HG03039 (cell line): ENCODE measurements around the gene CLEC7A.

Source experiments
- ATAC-seq: cut with Tn5 transposase; IDR thresholded peaks from one replicate; pipeline ENCODE4 v1.9.1; 2021; ENCODE audit warnings: mild to moderate bottlenecking, moderate library complexity; ENCODE audit not compliant: unreplicated experiment

Gene CLEC7A

DNA sequence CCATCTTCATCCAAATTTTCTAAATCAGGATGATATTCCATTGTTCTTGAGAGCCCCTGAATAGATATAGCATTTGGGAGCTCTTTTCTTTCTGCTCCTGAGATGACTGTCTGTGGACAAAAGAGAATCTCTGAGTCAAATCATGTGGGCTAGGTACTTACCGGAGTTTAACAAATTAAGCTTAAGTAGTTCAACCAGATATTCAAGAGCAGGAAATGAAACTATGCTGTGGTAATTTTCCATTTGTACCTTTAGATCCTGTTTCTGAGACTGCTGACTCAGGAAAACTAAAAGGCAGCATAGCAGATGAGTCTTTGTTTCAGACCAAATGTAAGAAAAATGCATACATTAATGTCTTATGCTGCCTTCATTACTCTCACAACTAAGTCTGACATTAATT, at the start of gene CLEC7A:
Gene CLEC7A (minus strand): TSS at position 158 of the 400 bp plus-strand sequence. CDS start 117 bp downstream, at position 41.
- ATAC-seq, result peak; percentile 87

DNA sequence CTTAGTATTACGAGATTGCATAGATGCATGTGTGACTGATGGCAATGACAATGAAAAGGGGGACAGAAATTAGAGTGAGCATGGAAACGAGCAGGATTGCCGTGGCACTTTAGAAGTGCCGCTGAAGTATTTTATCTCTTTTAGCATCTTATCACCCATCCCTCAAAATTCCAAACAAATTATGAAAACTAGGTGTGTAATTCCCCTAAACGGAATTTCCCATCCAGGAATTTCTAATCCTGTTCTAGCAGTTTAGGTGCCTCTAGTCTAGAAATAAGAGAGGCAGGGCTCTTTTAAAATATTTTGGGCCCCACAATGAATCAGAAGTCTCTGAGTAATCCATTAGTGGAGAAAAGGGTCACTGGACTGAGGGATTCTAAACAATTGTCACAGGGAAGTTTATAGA, 49.8 kb upstream of the CLEC7A start:
- ATAC-seq, result no peak

DNA sequence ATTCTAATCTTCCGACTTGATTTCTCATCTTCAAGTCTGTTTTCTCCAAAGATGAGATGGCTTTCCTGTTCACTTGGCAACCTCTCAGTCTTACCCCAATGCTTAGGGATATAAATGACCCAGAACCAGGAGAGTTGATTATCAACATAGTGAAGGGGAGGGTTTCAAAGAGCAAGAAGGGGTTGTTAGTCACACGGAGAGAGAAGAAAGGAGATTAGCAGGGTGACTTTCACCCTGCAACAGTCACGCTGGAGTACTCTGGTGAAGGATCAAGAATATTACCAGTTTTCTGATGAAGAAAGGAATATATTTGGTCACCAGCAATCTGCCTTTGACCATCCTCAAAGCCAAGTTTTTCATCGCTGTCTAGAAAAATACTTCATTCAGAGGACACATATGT, 48.8 kb upstream of the CLEC7A start, which contains the start of gene TMEM52B:
Gene TMEM52B (plus strand): TSS at position 212 of the 400 bp plus-strand sequence. CDS start 543 bp downstream, outside the sequence.
- ATAC-seq, result no peak

DNA sequence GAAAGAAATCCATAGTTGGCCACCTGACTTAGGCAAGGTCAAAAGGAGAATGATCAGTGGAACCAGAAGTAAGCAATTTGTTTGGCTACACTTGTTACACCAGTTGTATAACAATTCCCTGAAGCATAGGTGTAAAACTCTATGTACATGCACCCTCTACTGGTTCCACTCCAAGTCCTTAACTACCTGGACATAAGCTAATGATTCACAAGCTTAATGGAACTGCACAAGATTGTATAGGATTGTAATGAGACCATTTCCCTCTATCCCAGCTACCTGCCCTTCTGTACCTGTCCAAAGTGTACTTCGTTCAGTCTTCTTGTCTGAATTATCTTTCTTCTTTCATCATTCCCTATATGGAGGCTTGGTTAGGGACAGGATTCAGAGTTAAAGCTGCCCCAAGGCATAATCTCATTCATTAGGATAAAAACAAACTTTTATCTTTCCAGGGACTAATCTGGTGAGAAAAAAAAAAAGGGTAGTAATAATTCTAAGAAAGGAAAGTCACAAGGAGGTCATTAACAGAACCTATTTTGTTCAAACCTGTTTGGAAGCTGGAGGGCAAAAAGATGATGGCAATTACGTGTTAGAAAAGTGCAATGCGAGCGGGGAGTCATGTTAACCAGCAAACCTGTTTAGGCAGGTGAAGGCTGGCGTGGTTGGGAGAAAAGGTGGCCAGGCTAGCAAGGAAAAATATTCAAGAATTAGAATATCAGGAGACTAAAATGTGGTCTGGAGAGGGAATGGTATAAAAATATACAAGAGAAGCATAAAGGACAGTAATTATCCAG, 46.0 kb upstream of the CLEC7A start:
- no peak for ATAC-seq

DNA sequence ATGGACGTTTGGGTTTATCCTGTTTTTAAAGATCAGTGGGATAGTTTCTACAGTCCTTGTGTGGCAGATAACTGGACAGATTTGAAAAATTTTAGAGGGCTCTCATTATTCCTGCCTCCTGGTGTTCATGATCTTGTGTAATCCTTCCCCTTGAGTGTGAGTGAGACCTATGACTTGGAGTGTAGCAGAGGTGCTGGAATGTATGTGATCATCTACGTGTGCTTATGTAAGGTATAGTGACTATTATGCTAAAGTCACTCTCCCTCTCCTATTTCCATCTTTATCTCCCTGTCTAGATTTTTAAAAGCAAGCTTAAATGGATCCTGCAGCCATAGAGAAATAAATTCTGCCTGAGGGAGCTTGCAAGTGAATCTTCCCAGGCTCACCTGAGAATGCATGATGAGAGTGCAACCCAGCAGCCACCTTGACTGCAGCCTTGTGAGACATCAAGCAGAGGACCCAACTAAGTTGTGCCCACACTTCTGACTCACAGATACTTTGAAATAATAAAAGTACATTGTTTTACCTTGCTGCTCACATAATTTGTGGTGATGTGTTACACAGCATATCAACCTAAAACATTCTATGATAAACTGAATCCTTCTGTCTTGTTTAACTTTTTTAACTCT, 45.1 kb upstream of the CLEC7A start:
- no peak for ATAC-seq

DNA sequence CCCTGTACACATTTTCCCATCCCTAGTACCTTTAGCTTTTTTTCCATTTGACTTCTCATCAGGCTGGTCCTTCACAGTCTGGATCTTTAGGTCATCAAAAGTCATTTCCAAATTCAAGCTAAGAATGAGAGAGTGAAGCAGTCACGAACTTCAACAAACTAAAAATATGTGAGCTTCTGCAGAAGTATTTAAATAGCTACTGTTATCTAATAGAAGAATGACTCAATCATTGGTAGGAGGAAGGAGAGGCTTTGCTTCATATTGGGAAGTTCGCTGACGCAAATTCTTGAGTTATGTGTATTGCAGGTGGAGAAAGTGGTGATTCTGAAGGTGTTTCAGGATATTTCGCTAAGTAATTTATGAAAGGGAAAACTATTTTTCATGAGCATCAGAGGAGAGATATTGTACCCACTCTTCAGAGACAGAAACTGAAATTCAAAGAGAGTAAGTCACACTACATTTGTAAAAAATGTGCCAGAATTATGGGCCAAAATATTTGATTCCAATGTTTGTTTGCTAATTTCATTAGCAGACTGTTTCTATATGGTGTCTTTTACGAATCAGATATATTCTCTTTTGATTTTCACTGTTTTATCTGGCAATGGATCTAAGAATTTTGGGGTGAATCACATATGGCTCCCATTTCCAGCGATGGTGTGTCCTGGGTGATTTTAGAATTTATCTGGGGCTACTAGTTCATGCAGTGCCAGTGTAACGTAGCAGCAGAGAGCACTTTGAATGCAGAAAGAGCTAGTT, 42.2 kb upstream of the CLEC7A start, which contains the start of gene OLR1:
Gene OLR1 (minus strand): TSS at position 160 of the 756 bp plus-strand sequence. CDS start 55 bp downstream, at position 105.
- ATAC-seq, result no peak

DNA sequence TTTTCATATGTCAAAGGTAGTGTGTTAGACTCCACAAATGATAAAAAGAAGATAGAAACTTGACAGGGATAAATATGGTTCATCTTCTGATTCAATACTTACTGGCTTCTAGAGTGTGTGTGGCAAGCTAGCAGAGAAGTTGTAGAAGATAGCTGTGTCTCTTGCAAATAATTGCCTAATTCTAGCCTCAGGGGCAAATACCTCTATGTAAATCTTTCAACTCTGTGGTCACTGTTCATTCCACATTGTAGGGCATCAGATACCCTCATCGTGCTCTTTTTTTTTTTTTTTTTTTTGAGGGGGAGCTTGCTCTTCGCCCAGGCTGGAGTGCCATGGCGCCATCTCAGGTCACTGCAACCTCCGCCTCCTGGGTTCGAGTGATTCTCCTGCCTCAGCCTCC, 40.2 kb upstream of the CLEC7A start:
- ATAC-seq, result no peak

DNA sequence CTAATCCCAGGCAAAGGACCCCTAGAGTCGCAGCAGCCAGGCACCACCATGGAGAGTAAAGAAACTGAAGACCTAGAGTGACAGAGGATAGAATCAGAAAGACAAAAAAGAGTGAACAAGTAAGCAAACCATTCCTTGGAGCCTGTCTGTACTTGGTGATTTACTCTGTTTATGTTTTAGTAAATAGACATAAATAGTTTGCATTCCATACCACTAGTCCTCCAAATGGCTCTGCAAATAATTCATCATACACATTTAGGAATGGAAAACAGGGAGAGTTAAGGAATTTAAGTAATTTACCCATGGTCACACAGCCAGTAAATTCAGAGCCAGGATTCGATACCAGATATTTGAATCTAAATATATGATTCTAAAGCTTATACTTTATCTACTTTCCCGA, 39.1 kb upstream of the CLEC7A start:
- no peak for ATAC-seq

DNA sequence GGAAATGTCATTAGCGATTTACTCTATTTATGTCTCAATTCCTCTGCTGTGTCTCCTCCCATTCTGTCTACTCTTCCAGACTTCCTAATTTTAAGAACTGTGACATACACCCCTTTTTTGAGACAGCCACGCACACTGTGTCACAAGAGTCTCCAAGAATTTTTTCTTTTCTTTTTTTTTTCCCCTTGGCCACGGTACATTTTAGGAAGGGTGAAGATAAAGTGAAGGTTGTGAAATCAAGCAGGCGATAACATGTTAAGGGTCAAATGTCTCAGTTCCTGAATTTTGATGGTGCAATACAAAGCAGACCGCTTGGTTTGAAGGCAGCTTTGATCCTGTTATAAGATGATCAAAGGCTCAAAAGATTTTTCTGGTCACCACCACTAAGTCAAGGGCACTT, 37.6 kb upstream of the CLEC7A start:
- ATAC-seq, result no peak

DNA sequence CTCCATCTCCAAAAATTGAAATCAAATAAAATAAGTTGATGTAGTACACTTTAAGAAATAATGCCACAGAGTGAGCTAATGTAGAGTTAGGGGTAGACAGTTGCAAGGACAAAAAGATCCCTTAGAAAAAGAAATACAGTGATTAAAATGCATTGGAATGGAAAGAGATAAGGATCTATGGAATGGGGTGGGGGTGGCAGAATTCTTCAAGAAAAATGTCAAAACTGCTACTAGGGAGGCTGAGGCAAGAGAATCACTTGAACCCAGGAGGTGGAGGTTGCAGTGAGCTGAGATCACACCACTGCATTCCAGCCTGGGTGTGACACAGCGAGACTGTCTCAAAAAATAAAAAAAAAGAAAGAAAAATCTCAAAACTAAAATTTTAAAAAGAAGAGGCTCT, 35.4 kb upstream of the CLEC7A start:
- no peak for ATAC-seq

DNA sequence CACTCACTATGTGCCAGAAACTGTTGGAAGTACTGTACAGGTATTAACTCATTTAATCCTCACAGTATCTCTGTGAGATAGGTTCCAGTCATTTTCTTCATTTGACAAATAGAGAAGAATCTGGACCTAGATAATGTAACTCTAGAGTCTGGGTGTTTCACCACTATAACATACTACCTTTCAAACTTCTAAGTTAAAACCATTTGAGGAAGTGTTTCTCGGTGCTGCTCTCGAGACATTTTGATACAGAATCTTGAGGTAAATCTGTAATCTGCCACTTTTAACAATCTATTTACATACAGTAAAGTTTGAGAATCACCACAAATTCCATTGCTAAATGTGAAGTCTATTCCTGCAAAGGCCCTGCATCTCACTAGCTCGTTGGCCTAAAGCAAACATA, 33.1 kb upstream of the CLEC7A start:
- ATAC-seq, result no peak

DNA sequence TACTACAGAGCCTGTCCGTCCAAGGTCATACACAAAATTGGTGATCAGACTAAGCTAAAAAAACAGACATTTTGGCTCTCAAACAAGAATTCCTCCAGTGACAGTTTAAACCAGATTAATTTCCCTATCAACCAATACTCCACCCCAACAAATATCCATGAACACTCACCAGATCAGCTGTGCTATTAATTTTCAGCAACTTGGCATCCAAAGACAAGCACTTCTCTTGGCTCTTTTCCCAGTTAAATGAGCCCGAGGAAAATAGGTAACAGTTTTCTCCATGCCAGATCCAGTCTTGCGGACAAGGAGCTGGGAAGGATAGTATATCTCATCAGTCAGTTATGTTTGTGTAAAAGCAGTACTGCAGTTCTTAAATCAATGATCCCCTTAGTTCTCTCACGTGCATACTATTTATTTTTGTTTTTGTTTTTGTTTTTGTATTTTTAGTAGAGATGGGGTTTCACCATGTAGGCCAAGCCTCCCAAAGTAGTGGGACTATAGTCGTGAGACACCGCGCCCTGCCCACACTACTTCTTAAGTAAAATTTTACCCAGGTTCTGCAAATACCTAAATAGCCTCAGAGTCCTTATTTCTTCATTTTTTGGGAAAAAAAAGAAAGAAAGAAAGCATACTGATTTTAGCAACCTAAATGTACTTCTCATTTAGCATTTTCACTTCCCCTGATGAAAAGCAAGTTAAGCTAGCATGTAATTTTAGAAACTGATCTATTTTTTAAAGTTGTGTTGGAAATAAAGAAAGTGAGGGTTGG, 30.8 kb upstream of the CLEC7A start:
- ATAC-seq, result no peak

DNA sequence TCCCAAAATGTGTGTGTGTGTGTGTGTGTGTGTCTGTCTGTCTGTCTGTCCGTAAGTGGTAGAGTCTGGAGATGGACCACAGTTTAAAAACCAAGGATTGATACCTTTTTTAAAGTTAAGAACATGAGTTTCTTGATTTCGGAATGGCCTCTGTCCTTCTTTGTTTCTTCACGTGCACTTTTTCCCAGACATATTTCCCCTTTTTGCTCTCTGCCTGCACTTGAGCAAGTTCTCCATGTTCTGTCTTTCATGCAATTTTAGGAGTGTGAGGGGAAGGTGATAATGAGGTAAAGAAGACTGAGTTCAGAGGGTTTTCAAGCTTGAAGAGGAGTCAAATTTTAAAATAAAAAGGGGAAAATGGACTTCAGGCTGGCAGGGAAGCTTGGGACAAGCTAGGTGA, 29.3 kb upstream of the CLEC7A start:
- no peak for ATAC-seq

DNA sequence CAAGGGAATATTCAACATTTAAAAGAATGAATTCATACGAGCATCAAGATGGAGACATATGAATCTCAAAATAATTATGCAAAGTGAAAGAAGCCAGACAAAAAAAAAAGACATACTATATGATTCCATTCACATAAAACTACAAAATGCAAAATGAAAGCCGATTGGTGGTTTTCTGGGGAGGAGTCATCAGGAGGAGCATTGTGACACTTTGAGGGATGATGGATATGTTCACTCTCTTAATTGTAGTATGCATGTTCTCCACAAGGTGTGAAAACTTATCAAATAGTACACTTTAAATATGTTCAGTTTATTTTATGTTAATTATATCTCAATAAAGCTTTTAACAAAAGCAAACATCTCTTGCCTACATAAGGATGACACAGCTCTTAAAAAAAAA, 28.4 kb upstream of the CLEC7A start:
- no peak for ATAC-seq

DNA sequence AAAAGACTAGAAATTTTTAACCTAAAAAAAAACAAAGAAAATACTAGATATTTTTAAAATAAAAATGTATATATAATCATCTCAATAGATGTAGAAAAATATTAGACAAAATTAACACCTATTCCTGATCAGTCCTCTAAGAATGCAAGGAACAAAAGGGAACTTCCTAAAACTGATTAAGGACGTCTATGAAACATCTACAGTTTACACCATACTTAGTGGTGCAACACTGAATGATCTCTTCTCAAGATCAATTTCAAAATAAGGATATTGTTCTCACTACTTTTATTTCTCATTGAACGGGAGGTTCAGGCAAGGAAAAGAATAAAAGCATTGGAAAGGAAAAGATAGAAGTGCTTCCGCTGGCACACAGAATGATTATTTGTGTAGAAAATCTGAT, 26.0 kb upstream of the CLEC7A start:
- no peak for ATAC-seq

DNA sequence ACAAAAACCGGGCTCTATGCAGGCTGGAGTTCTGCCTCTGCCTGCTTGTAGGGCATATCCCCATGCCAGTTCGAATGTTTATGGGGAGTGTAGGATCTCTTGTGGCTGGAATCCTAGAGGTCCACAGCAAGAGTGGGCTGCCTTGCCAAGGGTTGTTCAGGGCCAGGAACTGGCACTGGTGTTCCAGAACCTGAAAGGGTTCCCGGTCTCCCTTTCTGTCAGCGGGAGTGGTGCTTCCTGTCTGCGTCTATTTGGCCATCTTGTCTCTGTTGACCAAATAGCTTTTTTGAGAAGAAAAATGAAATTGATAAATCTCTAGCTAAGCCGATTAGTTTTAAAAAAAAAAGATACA, 24.1 kb upstream of the CLEC7A start:
- ATAC-seq, result no peak

DNA sequence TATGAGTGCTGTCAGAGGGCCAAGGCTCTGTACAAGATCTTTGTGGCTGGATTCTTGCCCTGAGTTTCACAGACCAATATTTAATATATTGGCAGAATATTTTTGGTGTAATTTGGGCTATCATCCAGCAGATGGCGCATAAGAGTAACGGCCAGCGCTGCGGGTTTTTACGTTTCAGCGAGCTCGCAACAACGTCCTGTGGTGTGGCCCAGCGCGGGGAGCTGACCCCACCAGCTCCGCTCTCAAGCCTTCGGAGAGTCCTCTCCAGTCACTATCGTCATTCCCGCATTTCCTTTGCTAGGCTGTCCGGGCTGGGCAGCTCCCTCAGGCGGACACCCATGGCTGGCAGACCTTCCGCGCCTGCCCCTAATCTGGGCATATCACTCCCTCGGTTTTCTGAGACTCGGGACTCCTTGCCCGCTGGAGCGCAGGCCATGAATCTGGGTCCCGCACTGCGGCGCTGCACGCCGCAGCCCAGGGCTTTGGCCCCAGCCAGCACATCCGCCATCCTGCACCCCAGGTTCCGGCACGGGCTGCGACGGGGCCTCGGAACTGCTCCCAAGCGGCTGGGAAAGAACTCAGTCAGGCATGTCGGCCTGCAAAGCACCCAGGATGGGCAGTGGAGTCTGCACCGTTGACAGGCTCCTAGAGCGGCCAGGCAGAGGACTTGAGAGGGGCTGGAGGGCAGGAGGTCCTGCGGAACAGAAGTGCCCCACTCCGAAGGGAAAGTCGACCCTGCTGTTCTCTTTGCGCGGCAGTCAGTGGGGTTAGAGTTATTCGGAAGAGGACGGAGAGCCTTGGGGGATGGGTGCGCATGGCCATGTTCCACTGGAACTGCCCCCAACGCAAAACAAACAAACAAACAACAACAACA, 23.5 kb upstream of the CLEC7A start:
- peak; percentile 58 for ATAC-seq

DNA sequence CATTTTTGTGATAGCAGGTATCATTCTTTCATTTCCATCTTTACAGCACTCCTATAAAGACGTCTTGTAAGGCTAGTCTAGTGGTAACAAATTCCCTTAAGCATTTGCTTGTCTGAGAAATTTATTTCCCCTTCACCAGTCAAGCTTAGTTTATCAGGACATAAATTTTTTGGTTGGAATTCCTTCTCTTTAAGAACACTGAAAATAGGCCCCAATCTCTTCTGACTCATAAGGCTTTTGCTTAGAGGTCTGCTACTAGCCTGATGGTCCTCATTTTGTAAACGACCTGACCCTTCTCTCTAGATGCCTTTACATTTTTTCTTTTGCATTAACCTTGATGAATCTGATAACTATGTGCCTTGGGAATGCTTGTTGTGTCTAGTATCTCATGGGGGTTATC, 21.6 kb upstream of the CLEC7A start:
- ATAC-seq, result no peak

DNA sequence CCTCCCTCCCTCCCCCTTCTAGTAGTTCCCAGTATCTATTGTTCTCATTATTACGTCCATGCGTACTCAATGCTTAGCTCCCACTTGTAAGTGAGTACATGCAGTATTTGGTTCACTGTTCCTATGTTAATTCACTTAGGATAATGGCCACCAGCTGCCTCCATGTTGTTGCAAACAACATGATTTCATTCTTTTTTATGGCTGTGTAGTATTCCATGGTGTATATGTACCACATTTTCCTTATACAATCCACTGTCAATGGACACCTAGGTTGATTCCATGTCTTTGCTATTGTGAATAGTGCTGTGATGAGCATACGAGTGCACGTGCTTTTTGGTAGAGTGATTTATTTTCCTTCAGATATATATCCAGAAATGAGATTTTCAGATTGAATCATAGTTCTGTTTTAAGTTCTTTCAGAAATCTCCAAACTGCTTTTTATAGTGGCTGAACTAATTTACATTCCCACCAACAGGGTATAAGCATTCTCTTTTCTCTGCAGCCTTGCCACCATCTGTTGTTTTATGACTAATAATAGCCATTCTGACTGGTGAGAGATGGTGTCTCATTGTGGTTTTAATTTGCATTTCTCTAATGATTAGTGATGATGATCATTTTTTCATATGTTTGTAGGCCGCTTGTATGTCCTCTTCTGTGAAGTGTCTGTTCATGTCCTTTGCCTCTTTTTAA, 17.9 kb upstream of the CLEC7A start:
- peak; percentile 72 for ATAC-seq
